ENCODE results near the gene ETNK1.
"Not testable (repeated sequence)": the region's sequence is repeated elsewhere in the genome, so short reads cannot be mapped to it uniquely, and the experiment has no call there.

Gene ETNK1

GRCh38 chr12:22609501-22609900 is 15.5 kb upstream of the ETNK1 start:
- H3K27ac ChIP-seq (ENCODE audit: low read depth, low read length) = no peak overlapping the region
- no peaks in the 10 kb centered on the region for H3K27me3 ChIP-seq (ENCODE audit: control insufficient read depth, insufficient read depth, low read length)
- H3K36me3 ChIP-seq (ENCODE audit: control insufficient read depth, insufficient read depth, low read length) = no peaks in the 10 kb centered on the region
- H3K9me3 ChIP-seq (ENCODE audit: control insufficient read depth, insufficient read depth, low read depth, low read length) = peaks cover 22% of the 10 kb centered on the region
- no peaks in the 10 kb centered on the region for H3K4me1 ChIP-seq (ENCODE audit: control insufficient read depth, insufficient read depth, low read length)
- H3K4me3 ChIP-seq (ENCODE audit: low read depth, low read length) = no peak overlapping the region
- H3K9ac ChIP-seq (ENCODE audit: low read length) = no peak overlapping the region

GRCh38 chr12:22610131-22610530 is 14.8 kb upstream of the ETNK1 start:
- Histone ChIP-seq H3K4me1 (ENCODE audit: control insufficient read depth, insufficient read depth, low read length) (no peaks in the 10 kb centered on the region), H3K4me3 (ENCODE audit: low read depth, low read length) (no peak overlapping the region), H3K27ac (ENCODE audit: low read depth, low read length) (no peak overlapping the region), H3K9ac (ENCODE audit: low read length) (no peak overlapping the region), H3K9me3 (ENCODE audit: control insufficient read depth, insufficient read depth, low read depth, low read length) (peaks cover 28% of the 10 kb centered on the region), H3K27me3 (ENCODE audit: control insufficient read depth, insufficient read depth, low read length) (no peaks in the 10 kb centered on the region), H3K36me3 (ENCODE audit: control insufficient read depth, insufficient read depth, low read length) (no peaks in the 10 kb centered on the region)

GRCh38 chr12:22612822-22613221 is 12.1 kb upstream of the ETNK1 start:
- not testable (repeated sequence) for H3K4me1 ChIP-seq (ENCODE audit: control insufficient read depth, insufficient read depth, low read length); H3K27me3 ChIP-seq (ENCODE audit: control insufficient read depth, insufficient read depth, low read length); H3K27ac ChIP-seq (ENCODE audit: low read depth, low read length); H3K4me3 ChIP-seq (ENCODE audit: low read depth, low read length); H3K36me3 ChIP-seq (ENCODE audit: control insufficient read depth, insufficient read depth, low read length); H3K9ac ChIP-seq (ENCODE audit: low read length)
- H3K9me3 ChIP-seq (ENCODE audit: control insufficient read depth, insufficient read depth, low read depth, low read length) = peaks cover 53% of the 10 kb centered on the region

GRCh38 chr12:22615963-22616501 is 8.9 kb upstream of the ETNK1 start:
- no peak overlapping the region for H3K4me3 ChIP-seq (ENCODE audit: low read depth, low read length)
- H3K36me3 ChIP-seq (ENCODE audit: control insufficient read depth, insufficient read depth, low read length) = no peaks in the 10 kb centered on the region
- H3K4me1 ChIP-seq (ENCODE audit: control insufficient read depth, insufficient read depth, low read length) = no peaks in the 10 kb centered on the region
- no peaks in the 10 kb centered on the region for H3K27me3 ChIP-seq (ENCODE audit: control insufficient read depth, insufficient read depth, low read length)
- no peak overlapping the region for H3K9ac ChIP-seq (ENCODE audit: low read length)
- H3K9me3 ChIP-seq (ENCODE audit: control insufficient read depth, insufficient read depth, low read depth, low read length) = peaks cover 59% of the 10 kb centered on the region
- no peak overlapping the region for H3K27ac ChIP-seq (ENCODE audit: low read depth, low read length)

GRCh38 chr12:22617630-22618029 is 7.3 kb upstream of the ETNK1 start:
- no peak overlapping the region for H3K9ac ChIP-seq (ENCODE audit: low read length)
- H3K36me3 ChIP-seq (ENCODE audit: control insufficient read depth, insufficient read depth, low read length) = no peaks in the 10 kb centered on the region
- H3K4me3 ChIP-seq (ENCODE audit: low read depth, low read length) = no peak overlapping the region
- H3K4me1 ChIP-seq (ENCODE audit: control insufficient read depth, insufficient read depth, low read length) = no peaks in the 10 kb centered on the region
- no peak overlapping the region for H3K27ac ChIP-seq (ENCODE audit: low read depth, low read length)
- no peaks in the 10 kb centered on the region for H3K27me3 ChIP-seq (ENCODE audit: control insufficient read depth, insufficient read depth, low read length)
- peaks cover 51% of the 10 kb centered on the region for H3K9me3 ChIP-seq (ENCODE audit: control insufficient read depth, insufficient read depth, low read depth, low read length)

GRCh38 chr12:22624548-22624869 is 462 bp upstream of the ETNK1 start:
- Histone ChIP-seq H3K4me3 (ENCODE audit: low read depth, low read length) (peak overlapping the region; percentile 72), H3K9me3 (ENCODE audit: control insufficient read depth, insufficient read depth, low read depth, low read length) (no peaks in the 10 kb centered on the region), H3K36me3 (ENCODE audit: control insufficient read depth, insufficient read depth, low read length) (no peaks in the 10 kb centered on the region), H3K27me3 (ENCODE audit: control insufficient read depth, insufficient read depth, low read length) (no peaks in the 10 kb centered on the region), H3K27ac (ENCODE audit: low read depth, low read length) (peak overlapping the region; percentile 81), H3K9ac (ENCODE audit: low read length) (peak overlapping the region; percentile 95), H3K4me1 (ENCODE audit: control insufficient read depth, insufficient read depth, low read length) (peaks cover 18% of the 10 kb centered on the region)

- Histone ChIP-seq H3K36me3 (ENCODE audit: control insufficient read depth, insufficient read depth, low read length) (no peaks in the 10 kb centered on the region; the same call in 1 of the 2 replicates), H3K27me3 (ENCODE audit: control insufficient read depth, insufficient read depth, low read length) (no peaks in the 10 kb centered on the region), H3K4me3 (ENCODE audit: low read depth, low read length) (peak overlapping the region; percentile 72), H3K27ac (ENCODE audit: low read depth, low read length) (peak overlapping the region; percentile 81), H3K4me1 (ENCODE audit: control insufficient read depth, insufficient read depth, low read length) (peaks cover 18% of the 10 kb centered on the region), H3K9me3 (ENCODE audit: control insufficient read depth, insufficient read depth, low read depth, low read length) (no peaks in the 10 kb centered on the region), H3K9ac (ENCODE audit: low read length) (peak overlapping the region; percentile 95)
These were observed 857 bp downstream of the ETNK1 start for GRCh38 chr12:22625762-22626294.

GRCh38 chr12:22626406-22626805 is 1.4 kb downstream of the ETNK1 start:
- Histone ChIP-seq H3K27ac (ENCODE audit: low read depth, low read length) (peak overlapping the region; percentile 81; the same call in 1 of the 2 replicates), H3K27me3 (ENCODE audit: control insufficient read depth, insufficient read depth, low read length) (no peaks in the 10 kb centered on the region), H3K9ac (ENCODE audit: low read length) (peak overlapping the region; percentile 95), H3K9me3 (ENCODE audit: control insufficient read depth, insufficient read depth, low read depth, low read length) (no peaks in the 10 kb centered on the region), H3K36me3 (ENCODE audit: control insufficient read depth, insufficient read depth, low read length) (no peaks in the 10 kb centered on the region; the same call in 1 of the 2 replicates), H3K4me3 (ENCODE audit: low read depth, low read length) (peak overlapping the region; percentile 72), H3K4me1 (ENCODE audit: control insufficient read depth, insufficient read depth, low read length) (peaks cover 18% of the 10 kb centered on the region)

- peak overlapping the region; percentile 72 for H3K4me3 ChIP-seq (ENCODE audit: low read depth, low read length)
These were observed 2.4 kb downstream of the ETNK1 start for GRCh38 chr12:22627371-22627770.

GRCh38 chr12:22628228-22628627 is 3.3 kb downstream of the ETNK1 start:
- H3K27me3 ChIP-seq (ENCODE audit: control insufficient read depth, insufficient read depth, low read length) = no peaks in the 10 kb centered on the region
- no peaks in the 10 kb centered on the region for H3K9me3 ChIP-seq (ENCODE audit: control insufficient read depth, insufficient read depth, low read depth, low read length)
- H3K36me3 ChIP-seq (ENCODE audit: control insufficient read depth, insufficient read depth, low read length) = no peaks in the 10 kb centered on the region; the same call in 1 of the 2 replicates
- H3K9ac ChIP-seq (ENCODE audit: low read length) = no peak overlapping the region
- H3K27ac ChIP-seq (ENCODE audit: low read depth, low read length) = no peak overlapping the region
- H3K4me3 ChIP-seq (ENCODE audit: low read depth, low read length) = peak overlapping the region; percentile 72
- peaks cover 18% of the 10 kb centered on the region for H3K4me1 ChIP-seq (ENCODE audit: control insufficient read depth, insufficient read depth, low read length)

More at GRCh38 chr12:22627371-22627770, 2.4 kb downstream of the ETNK1 start:
- Histone ChIP-seq H3K36me3 (ENCODE audit: control insufficient read depth, insufficient read depth, low read length) (no peaks in the 10 kb centered on the region; the same call in 1 of the 2 replicates), H3K9ac (ENCODE audit: low read length) (no peak overlapping the region), H3K4me1 (ENCODE audit: control insufficient read depth, insufficient read depth, low read length) (peaks cover 18% of the 10 kb centered on the region), H3K27me3 (ENCODE audit: control insufficient read depth, insufficient read depth, low read length) (no peaks in the 10 kb centered on the region), H3K27ac (ENCODE audit: low read depth, low read length) (0 out of 2 replicates have a peak overlapping the region, but pooled peaks have one; percentile 1), H3K9me3 (ENCODE audit: control insufficient read depth, insufficient read depth, low read depth, low read length) (no peaks in the 10 kb centered on the region)

GRCh38 chr12:22631863-22632463 is 7.0 kb downstream of the ETNK1 start:
- Histone ChIP-seq H3K4me3 (ENCODE audit: low read depth, low read length) (no peak overlapping the region), H3K27me3 (ENCODE audit: control insufficient read depth, insufficient read depth, low read length) (no peaks in the 10 kb centered on the region), H3K27ac (ENCODE audit: low read depth, low read length) (no peak overlapping the region), H3K9ac (ENCODE audit: low read length) (no peak overlapping the region), H3K4me1 (ENCODE audit: control insufficient read depth, insufficient read depth, low read length) (peaks cover 17% of the 10 kb centered on the region), H3K36me3 (ENCODE audit: control insufficient read depth, insufficient read depth, low read length) (peaks cover 5% of the 10 kb centered on the region; the same call in 1 of the 2 replicates), H3K9me3 (ENCODE audit: control insufficient read depth, insufficient read depth, low read depth, low read length) (no peaks in the 10 kb centered on the region)

Measured in HUES6 (cell line).